ENCODE data around the gene ADAMTSL5. TPM values are rescaled to one million over a fixed set of nuclear protein-coding genes. Genes with fewer than 3 reads are reported as not detected.

The ADAMTSL5 gene
- total and polyA plus RNA-seq, 2 of the 13 experiments (the other 11 are each of a cell fraction or from before 2014, with no cell fraction given), result 0.60 to 2.7 TPM

DNA sequence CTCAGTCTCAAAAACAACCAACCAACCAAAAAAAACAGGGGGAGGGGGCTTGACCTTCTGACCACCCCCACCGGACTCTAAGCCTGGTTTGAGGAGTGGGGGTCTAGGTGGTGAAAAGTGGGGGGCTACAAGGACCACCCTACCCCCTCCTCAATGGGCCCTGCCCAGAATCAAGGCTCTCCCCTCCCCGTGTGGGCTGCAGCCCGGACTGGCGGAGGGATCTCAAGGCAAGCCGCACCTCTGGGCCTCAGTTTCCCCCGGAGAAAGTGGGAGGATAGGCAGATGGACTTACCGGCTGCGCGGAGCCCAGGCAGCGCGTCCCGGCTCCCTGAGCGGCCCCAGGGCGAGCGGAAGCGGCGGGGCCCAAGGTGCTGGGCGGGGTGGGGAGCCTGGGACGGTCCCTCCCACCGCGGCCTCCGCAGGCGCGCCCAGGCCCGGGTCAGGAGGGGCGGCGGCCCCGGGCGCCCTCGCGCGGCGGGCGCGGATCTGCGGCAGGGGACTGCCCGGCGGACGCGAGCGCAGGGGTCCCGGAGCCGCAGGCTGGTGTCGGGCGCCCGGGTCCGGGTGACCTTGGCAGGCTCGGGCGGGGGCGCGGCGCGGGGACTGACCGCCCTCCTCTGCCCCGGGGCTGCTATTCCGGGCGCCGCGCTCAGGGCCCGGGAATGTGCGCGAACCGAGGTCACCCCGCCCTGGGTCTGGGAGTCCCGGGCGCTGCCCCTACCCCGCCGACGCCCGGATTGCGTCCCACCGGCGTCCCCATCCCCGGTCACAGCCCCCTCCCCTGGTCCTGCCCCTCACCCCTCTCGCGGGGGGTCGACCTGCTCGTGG, at the start of gene ADAMTSL5 (continued):
- TF ChIP-seq SP5 (CRISPR knock-in tag; IDR thresholded peaks at IDR 0.05; ENCODE audit: borderline replicate concordance, low read depth) (peak; percentile 79), JUN (CRISPR knock-in tag; IDR thresholded peaks at IDR 0.05) (no peak), ESRRA (CRISPR knock-in tag; IDR thresholded peaks at IDR 0.05; ENCODE audit: low read depth) (no peak), ZNF672 (CRISPR knock-in tag; IDR thresholded peaks at IDR 0.05) (peak; percentile 100), ZNF703 (CRISPR knock-in tag; IDR thresholded peaks at IDR 0.05; ENCODE audit: borderline replicate concordance) (no peak), RAD21 (CRISPR knock-in tag; IDR thresholded peaks at IDR 0.05) (peak; percentile 80), POLR2G (IDR thresholded peaks at IDR 0.05; ENCODE audit: low read depth, low read length) (peak; percentile 76), ZFP41 (CRISPR knock-in tag; IDR thresholded peaks at IDR 0.05; ENCODE audit: borderline replicate concordance) (no peak), ZNF556 (CRISPR knock-in tag; IDR thresholded peaks at IDR 0.05; ENCODE audit: borderline replicate concordance) (no peak), RXRB (CRISPR knock-in tag; IDR thresholded peaks at IDR 0.05; ENCODE audit: borderline replicate concordance) (no peak), HOXD1 (CRISPR knock-in tag; IDR thresholded peaks at IDR 0.05) (no peak), ZNF629 (CRISPR knock-in tag; conservative IDR thresholded peaks at IDR 0.05) (0 out of 2 replicates have a peak, but pooled peaks have one; percentile 10), TBX2 (CRISPR knock-in tag; IDR thresholded peaks at IDR 0.05; ENCODE audit: borderline replicate concordance) (peak; percentile 45; the same call in 1 of the 2 replicates), NR0B2 (CRISPR knock-in tag; IDR thresholded peaks at IDR 0.05) (no peak), ATF3 (CRISPR knock-in tag; IDR thresholded peaks at IDR 0.05) (no peak), ZNF772 (CRISPR knock-in tag; IDR thresholded peaks at IDR 0.05) (peak; percentile 24; the same call in 1 of the 2 replicates), PHF5A (CRISPR knock-in tag; IDR thresholded peaks at IDR 0.05; ENCODE audit: low read depth, unreplicated experiment) (no peak), ZNF224 (CRISPR knock-in tag; IDR thresholded peaks at IDR 0.05) (no peak), PCBP1 (IDR thresholded peaks at IDR 0.05; ENCODE audit: borderline replicate concordance, low read depth, low read length) (0 out of 2 replicates have a peak, but pooled peaks have one; percentile 63), JUNB (CRISPR knock-in tag; IDR thresholded peaks at IDR 0.05; ENCODE audit: borderline replicate concordance) (no peak), ZKSCAN8 (CRISPR knock-in tag; IDR thresholded peaks at IDR 0.05; ENCODE audit: borderline replicate concordance) (peak; percentile 25; the same call in 1 of the 2 replicates), HOXA3 (CRISPR knock-in tag; IDR thresholded peaks at IDR 0.05) (peak; percentile 52; the same call in 1 of the 2 replicates), ZNF737 (CRISPR knock-in tag; IDR thresholded peaks at IDR 0.05; ENCODE audit: borderline replicate concordance) (no peak)
- TF ChIP-seq, protein P1, sequence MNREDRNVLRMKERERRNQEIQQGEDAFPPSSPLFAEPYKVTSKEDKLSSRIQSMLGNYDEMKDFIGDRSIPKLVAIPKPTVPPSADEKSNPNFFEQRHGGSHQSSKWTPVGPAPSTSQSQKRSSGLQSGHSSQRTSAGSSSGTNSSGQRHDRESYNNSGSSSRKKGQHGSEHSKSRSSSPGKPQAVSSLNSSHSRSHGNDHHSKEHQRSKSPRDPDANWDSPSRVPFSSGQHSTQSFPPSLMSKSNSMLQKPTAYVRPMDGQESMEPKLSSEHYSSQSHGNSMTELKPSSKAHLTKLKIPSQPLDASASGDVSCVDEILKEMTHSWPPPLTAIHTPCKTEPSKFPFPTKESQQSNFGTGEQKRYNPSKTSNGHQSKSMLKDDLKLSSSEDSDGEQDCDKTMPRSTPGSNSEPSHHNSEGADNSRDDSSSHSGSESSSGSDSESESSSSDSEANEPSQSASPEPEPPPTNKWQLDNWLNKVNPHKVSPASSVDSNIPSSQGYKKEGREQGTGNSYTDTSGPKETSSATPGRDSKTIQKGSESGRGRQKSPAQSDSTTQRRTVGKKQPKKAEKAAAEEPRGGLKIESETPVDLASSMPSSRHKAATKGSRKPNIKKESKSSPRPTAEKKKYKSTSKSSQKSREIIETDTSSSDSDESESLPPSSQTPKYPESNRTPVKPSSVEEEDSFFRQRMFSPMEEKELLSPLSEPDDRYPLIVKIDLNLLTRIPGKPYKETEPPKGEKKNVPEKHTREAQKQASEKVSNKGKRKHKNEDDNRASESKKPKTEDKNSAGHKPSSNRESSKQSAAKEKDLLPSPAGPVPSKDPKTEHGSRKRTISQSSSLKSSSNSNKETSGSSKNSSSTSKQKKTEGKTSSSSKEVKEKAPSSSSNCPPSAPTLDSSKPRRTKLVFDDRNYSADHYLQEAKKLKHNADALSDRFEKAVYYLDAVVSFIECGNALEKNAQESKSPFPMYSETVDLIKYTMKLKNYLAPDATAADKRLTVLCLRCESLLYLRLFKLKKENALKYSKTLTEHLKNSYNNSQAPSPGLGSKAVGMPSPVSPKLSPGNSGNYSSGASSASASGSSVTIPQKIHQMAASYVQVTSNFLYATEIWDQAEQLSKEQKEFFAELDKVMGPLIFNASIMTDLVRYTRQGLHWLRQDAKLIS (CRISPR knock-in tag; IDR thresholded peaks at IDR 0.05), result no peak
- TF ChIP-seq, protein P2, sequence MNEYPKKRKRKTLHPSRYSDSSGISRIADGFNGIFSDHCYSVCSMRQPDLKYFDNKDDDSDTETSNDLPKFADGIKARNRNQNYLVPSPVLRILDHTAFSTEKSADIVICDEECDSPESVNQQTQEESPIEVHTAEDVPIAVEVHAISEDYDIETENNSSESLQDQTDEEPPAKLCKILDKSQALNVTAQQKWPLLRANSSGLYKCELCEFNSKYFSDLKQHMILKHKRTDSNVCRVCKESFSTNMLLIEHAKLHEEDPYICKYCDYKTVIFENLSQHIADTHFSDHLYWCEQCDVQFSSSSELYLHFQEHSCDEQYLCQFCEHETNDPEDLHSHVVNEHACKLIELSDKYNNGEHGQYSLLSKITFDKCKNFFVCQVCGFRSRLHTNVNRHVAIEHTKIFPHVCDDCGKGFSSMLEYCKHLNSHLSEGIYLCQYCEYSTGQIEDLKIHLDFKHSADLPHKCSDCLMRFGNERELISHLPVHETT (CRISPR knock-in tag; conservative IDR thresholded peaks at IDR 0.05), result 0 out of 2 replicates have a peak, but pooled peaks have one; percentile 39

Data from HepG2 (cell line).